Measurements from ENCODE around the gene HOXC6.

The HOXC6 gene

DNA sequence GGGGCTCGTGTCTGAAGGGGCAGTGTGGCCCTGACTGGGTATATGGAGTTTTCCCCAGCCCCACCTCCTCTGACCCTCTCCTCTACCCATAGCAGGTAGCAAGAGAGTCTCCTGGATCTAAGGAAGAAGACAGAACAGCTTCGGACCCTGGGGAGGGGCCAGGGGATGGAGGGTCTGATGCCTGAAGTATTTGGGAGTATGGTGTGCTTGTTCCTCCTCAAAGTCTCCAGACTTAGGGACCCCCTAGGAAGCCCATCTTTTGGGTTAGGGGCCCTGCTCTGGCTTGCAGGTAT lies 20.0 kb upstream of the HOXC6 start:
- no peak for DNase-seq
- H3K27me3 ChIP-seq = no peaks in the 10 kb centered on the region
- peak overlapping the region; percentile 96 for H3K4me3 ChIP-seq (ENCODE audit: low read depth, low read length)
- H3K36me3 ChIP-seq = no peaks in the 10 kb centered on the region
- peaks cover 25% of the 10 kb centered on the region for H3K4me1 ChIP-seq
- TF ChIP-seq, protein P1, sequence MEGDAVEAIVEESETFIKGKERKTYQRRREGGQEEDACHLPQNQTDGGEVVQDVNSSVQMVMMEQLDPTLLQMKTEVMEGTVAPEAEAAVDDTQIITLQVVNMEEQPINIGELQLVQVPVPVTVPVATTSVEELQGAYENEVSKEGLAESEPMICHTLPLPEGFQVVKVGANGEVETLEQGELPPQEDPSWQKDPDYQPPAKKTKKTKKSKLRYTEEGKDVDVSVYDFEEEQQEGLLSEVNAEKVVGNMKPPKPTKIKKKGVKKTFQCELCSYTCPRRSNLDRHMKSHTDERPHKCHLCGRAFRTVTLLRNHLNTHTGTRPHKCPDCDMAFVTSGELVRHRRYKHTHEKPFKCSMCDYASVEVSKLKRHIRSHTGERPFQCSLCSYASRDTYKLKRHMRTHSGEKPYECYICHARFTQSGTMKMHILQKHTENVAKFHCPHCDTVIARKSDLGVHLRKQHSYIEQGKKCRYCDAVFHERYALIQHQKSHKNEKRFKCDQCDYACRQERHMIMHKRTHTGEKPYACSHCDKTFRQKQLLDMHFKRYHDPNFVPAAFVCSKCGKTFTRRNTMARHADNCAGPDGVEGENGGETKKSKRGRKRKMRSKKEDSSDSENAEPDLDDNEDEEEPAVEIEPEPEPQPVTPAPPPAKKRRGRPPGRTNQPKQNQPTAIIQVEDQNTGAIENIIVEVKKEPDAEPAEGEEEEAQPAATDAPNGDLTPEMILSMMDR (IDR thresholded peaks at IDR 0.05; ENCODE audit: low read depth, low read length) = no peak
- H3K9me3 ChIP-seq = no peaks in the 10 kb centered on the region

DNA sequence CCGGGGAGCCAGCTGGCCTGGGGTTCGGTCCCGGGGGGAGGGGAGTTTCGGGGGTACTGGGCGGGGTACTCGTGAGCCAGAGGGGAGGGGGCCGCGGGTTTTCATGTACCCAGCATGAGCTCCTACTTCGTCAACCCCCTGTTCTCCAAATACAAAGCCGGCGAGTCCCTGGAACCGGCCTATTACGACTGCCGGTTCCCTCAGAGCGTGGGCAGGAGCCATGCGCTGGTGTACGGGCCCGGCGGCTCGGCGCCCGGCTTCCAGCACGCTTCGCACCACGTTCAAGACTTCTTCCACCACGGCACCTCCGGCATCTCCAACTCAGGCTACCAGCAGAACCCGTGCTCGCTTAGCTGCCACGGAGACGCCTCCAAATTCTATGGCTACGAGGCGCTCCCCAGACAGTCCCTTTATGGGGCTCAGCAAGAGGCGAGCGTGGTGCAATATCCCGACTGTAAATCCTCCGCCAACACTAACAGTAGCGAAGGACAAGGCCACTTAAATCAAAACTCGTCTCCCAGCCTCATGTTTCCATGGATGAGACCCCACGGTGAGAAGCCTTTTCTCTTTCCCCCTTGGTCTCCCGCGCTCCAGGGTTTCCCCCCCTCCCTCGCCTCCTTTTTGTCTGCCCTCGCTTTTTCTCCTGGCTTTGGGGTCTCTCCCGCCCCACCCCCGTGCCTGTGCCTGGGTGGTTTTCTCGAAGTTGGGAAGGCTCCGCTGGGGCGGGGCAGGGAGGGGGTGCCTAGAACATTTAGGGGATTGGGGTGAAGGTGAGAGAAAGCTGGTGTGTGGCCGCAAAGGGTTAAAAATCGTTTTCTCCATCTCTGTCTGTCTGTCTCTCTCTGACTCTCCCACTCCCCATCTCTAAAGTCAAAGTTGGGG lies 18.8 kb upstream of the HOXC6 start:
- peaks cover 18% of the 10 kb centered on the region for H3K4me1 ChIP-seq
- no peak for DNase-seq
- H3K27me3 ChIP-seq = no peaks in the 10 kb centered on the region

DNA sequence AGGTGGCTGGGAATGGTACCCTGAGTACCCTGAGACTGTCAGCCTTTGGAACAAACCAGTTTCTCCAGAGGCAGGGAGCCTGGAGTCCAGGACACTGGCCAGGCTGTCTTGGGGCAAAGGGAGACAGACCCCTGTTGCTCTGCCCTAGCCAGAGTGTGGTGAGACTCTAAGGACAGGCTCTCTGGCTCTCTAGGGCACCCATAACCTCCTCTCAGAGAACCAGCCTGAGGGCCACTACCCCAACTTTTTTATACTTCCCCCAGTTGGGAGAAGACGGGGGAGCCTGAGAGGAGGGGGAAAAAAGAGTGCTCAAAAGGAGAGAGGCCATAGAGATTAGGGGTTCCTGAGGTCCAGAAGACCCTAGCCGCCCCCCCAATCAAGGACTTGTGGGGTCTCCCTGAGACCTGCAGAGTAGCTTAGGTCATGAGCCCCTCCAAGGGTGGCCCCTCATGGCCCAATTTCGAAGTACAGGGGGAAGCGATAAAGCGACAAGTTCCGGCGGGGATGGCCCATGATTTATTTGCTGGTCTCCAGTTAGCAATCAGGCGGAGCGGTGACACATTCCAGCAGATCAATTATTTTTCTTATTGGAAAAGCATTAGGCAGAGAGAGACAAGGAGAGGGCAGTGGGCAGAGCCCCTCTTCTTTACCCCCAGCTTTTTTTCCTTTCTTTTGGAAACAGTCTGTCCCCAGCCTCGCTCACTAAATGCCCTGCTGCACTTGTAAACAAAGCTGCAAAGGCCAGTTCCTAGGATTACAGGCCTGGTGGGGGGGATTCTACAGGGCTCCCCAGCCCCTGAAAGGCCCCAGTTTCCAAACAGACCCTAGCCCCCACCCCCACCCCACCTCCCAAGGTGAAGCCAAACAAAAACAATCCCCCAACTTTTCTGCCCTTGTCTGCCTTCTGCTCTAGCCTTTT lies 17.9 kb upstream of the HOXC6 start:
- H3K36me3 ChIP-seq = no peaks in the 10 kb centered on the region
- TF ChIP-seq, protein P1 (IDR thresholded peaks at IDR 0.05; ENCODE audit: low read depth, low read length) = no peak
- no peaks in the 10 kb centered on the region for H3K27me3 ChIP-seq
- peak overlapping the region; percentile 96 for H3K4me3 ChIP-seq (ENCODE audit: low read depth, low read length)
- DNase-seq = no peak
- peaks cover 16% of the 10 kb centered on the region for H3K4me1 ChIP-seq
- no peaks in the 10 kb centered on the region for H3K9me3 ChIP-seq

More for the DNA sequence above, 18.8 kb upstream of the HOXC6 start:
- Histone ChIP-seq H3K9me3 (no peaks in the 10 kb centered on the region), H3K36me3 (no peaks in the 10 kb centered on the region), H3K4me3 (ENCODE audit: low read depth, low read length) (peak overlapping the region; percentile 96)
- TF ChIP-seq, protein P1 (IDR thresholded peaks at IDR 0.05; ENCODE audit: low read depth, low read length) = no peak

DNA sequence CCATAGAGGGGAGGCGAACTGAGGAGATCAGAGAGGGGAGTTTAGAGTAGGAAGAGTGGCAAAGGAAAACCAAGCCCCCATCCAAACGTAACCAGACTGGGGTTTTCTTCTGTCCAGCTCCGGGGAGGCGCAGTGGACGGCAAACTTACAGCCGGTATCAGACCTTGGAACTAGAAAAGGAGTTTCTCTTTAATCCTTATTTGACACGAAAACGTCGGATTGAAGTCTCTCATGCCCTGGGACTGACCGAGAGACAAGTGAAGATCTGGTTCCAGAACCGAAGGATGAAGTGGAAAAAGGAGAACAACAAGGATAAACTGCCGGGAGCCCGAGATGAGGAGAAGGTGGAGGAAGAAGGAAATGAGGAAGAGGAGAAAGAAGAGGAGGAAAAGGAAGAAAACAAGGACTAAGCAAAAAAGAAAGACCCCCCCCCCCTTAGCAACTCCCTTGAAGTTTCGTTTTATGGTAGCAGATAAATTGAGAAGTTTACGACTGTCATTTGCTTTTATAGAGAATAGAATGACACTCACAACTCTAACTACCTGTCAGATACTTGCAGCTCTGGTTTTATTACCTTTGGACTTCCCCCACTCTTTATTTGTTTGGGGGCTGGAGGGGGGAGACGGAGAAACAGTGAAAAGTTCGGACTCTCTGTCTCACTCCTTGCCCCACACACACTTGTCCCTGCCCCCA lies 17.1 kb upstream of the HOXC6 start:
- Histone ChIP-seq H3K4me1 (peaks cover 19% of the 10 kb centered on the region), H3K27me3 (no peaks in the 10 kb centered on the region), H3K4me3 (ENCODE audit: low read depth, low read length) (peak overlapping the region; percentile 96; the same call in 1 of the 2 replicates), H3K9me3 (no peaks in the 10 kb centered on the region), H3K36me3 (no peaks in the 10 kb centered on the region)
- TF ChIP-seq, protein P1 (IDR thresholded peaks at IDR 0.05; ENCODE audit: low read depth, low read length) = no peak
- DNase-seq = no peak

DNA sequence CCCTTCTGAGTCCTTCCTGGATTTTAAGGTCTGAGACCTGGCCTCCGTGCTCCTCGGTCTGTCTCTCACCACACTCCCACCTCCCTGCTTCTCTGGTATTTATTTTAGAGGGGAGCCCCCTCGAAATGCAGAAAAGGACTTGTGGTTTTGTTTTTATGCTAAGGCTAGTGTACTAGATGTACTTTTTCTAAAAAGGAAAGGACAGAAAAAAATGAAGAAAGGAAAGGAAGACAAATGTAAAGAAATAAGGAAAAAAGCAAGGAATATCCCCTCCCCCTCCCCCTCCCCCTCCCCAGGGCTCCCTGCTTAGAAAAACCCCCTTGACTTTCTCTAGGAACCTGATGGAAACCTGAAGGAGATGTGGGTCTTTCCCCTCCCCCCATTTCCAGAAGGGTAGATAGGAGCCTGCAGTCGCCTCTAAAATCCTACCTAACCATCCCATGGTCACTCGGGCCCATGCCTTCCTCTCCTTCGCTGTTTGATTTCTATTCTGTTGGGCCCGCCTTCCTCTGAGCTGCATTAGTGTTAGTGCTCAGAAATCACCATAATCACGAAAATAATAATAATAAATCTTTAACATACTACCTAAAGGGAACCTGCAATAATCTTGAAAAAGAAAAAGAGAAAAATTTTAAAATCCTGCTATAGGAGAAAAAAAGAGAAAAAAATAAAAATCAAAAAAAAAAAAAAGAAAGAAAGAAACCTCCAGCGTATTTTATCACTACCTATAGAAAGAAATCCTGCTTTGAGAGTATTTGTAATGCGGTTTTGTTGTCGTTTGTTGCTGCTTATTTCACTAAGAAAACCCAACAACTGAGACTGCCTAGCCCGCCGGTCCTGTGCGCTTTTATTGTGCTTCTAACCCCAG lies 16.3 kb upstream of the HOXC6 start:
- H3K9me3 ChIP-seq = no peaks in the 10 kb centered on the region
- no peak for DNase-seq
- no peaks in the 10 kb centered on the region for H3K36me3 ChIP-seq
- H3K27me3 ChIP-seq = no peaks in the 10 kb centered on the region
- H3K4me3 ChIP-seq (ENCODE audit: low read depth, low read length) = no peak overlapping the region
- H3K4me1 ChIP-seq = peaks cover 17% of the 10 kb centered on the region
- TF ChIP-seq, protein P1 (IDR thresholded peaks at IDR 0.05; ENCODE audit: low read depth, low read length) = no peak
